CD4-positive, CD25-positive, alpha-beta regulatory T cell (primary cell): ENCODE measurements around the gene RUVBL2. TPM values are rescaled to one million over a fixed set of nuclear protein-coding genes. Genes with fewer than 3 reads are reported as not detected.
"Not testable (repeated sequence)": the region's sequence is repeated elsewhere in the genome, so short reads cannot be mapped to it uniquely, and the experiment has no call there.

Experiments used
- ATAC-seq, 2 donors: fragments of 150-1000 bp; cut with Tn5 transposase; one replicate each; pipeline ENCODE4 v1.10.0; 2021; ENCODE audit warnings: low read depth in 2 of 2, moderate number of reproducible peaks in 2 of 2, moderate library complexity in 1 of 2
- DNase-seq, 3 donors: peaks; one replicate each; pipeline versions ENCODE4 v3.0.0 to v3.0.0-alpha.2; 2012 to 2022; ENCODE audit warnings: mixed read lengths in 1 of 3
- H3K27ac ChIP-seq: one replicate; pipeline ENCODE4 v1.7.0; 2013; ENCODE audit warnings: mild to moderate bottlenecking, low read length; ENCODE audit not compliant: insufficient read depth, poor library complexity, severe bottlenecking
- H3K27me3 ChIP-seq: one replicate; pipeline ENCODE4 v1.7.0; 2013; ENCODE audit warnings: low read length; ENCODE audit not compliant: control insufficient read depth, insufficient read depth
- H3K36me3 ChIP-seq: one replicate; pipeline ENCODE4 v1.7.0; 2013; ENCODE audit warnings: mild to moderate bottlenecking, low read length, moderate library complexity; ENCODE audit not compliant: control insufficient read depth, insufficient read depth
- H3K4me1 ChIP-seq: 2 replicates; pipeline ENCODE4 v1.7.0; 2013; ENCODE audit warnings: mild to moderate bottlenecking, low read length; ENCODE audit not compliant: insufficient read depth, control insufficient read depth, poor library complexity, severe bottlenecking
- H3K4me3 ChIP-seq: one replicate; pipeline ENCODE4 v1.7.0; 2013; ENCODE audit warnings: low read depth, mild to moderate bottlenecking, low read length, moderate library complexity
- H3K9me3 ChIP-seq, 2 experiments: 1 replicate in 1 of 2; 2 replicates in 1 of 2; pipeline ENCODE4 v1.7.0; 2013; ENCODE audit warnings: low read length in 2 of 2, mild to moderate bottlenecking in 1 of 2, moderate library complexity in 1 of 2; ENCODE audit not compliant: control insufficient read depth in 2 of 2
- H3K27ac Mint-ChIP-seq, 3 donors: one replicate each; pipeline ENCODE4 v1.8.0; 2020 to 2022; ENCODE audit warnings: mild to moderate bottlenecking in 3 of 3, mixed read lengths in 3 of 3, moderate library complexity in 2 of 3
- H3K27me3 Mint-ChIP-seq: one replicate; pipeline ENCODE4 v1.8.0; 2022; ENCODE audit warnings: mild to moderate bottlenecking, mixed read lengths
- H3K36me3 Mint-ChIP-seq: one replicate; pipeline ENCODE4 v1.8.0; 2020; ENCODE audit warnings: mixed read lengths
- H3K4me1 Mint-ChIP-seq, 4 donors: one replicate each; pipeline ENCODE4 v1.8.0; 2020 to 2022; ENCODE audit warnings: mixed read lengths in 4 of 4, mild to moderate bottlenecking in 1 of 4
- H3K4me3 Mint-ChIP-seq, 4 donors: one replicate each; pipeline ENCODE4 v1.8.0; 2020 to 2022; ENCODE audit warnings: mild to moderate bottlenecking in 4 of 4, mixed read lengths in 4 of 4, moderate library complexity in 3 of 4
- H3K9me3 Mint-ChIP-seq, 7 donors: one replicate each; pipeline ENCODE4 v1.8.0; 2020 to 2022; ENCODE audit warnings: mixed read lengths in 7 of 7, mild to moderate bottlenecking in 3 of 7, moderate library complexity in 2 of 7
- polyA plus RNA-seq, 4 donors: library from polyadenylated mRNA; unstranded; fragments of 300-500 nt; fragmentation: Illumina TruSeq; gene quantifications; one replicate each; pipeline ENCODE4 v1.2.3, GENCODE V29; 2021
- total RNA-seq: library from RNA; stranded (reverse); gene quantifications from one replicate; pipeline ENCODE4 v1.2.3, GENCODE V29; 2022

The RUVBL2 gene
- total and polyA plus RNA-seq, 5 donors from 2014 or later = 18.5 to 60.2 (median 51.4) TPM

DNA sequence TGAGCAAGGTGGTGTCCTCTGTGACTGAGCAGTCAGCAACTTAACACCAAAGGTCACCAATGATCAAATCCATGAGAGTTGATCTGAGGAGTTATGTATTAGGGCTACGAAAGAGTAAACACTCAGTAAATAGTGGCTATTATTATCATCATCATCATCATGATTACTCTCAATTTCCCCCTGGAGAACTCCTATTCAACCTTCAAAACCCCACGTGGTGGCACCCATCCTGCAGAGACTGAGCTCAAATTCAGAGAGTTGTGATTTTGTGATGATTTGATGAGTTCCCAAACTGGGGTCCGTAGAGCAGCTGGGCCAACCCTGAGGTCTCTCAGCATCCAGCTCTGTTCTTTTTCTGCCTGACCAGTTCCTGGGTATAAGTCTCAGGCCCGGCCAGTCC is 56.1 kb downstream of the RUVBL2 start:
- H3K9me3 Mint-ChIP-seq, ATAC-seq, H3K27ac Mint-ChIP-seq, DNase-seq, H3K27me3 ChIP-seq, H3K4me1 Mint-ChIP-seq, H3K4me3 Mint-ChIP-seq, H3K4me3 ChIP-seq, H3K9me3 ChIP-seq, H3K4me1 ChIP-seq, H3K36me3 ChIP-seq, H3K27ac ChIP-seq, H3K27me3 Mint-ChIP-seq, H3K36me3 Mint-ChIP-seq: not testable (repeated sequence)

DNA sequence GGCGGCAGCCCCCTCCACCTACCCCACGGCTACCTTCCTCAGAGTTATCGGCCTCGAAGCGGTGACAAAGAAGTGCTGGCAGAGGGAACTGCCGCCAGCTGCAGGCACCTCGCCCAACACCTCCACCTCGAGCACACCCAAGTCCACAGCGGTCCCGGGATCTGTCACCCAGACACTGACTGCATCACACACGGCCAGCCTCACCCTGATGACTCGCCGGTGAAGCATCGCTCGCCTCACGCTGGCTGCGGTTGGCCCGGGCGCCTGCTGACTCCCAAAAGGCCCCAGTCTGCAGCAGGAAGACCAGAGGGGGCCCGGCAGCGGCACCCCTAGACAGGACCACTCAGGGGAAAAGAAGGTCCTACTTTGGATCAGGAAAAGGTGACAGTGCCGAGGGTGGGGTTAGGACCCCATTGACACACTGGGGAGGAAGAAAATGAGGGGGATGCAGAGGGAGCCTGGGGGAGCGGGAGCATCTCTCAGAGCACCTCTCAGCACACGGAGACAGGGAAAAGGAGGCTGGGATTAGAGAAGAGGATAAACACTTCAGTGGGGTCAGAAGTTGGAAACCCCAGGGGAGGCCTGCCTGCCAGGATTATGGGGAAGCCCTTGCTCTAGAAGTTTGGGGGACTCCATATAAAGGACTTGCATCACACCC is 56.8 kb downstream of the RUVBL2 start:
- not testable (repeated sequence) for H3K4me1 ChIP-seq, H3K9me3 Mint-ChIP-seq, H3K27ac ChIP-seq, H3K27ac Mint-ChIP-seq, ATAC-seq, H3K4me3 Mint-ChIP-seq, H3K27me3 ChIP-seq, H3K36me3 Mint-ChIP-seq, H3K27me3 Mint-ChIP-seq, H3K4me3 ChIP-seq, H3K36me3 ChIP-seq, DNase-seq, H3K4me1 Mint-ChIP-seq, H3K9me3 ChIP-seq

DNA sequence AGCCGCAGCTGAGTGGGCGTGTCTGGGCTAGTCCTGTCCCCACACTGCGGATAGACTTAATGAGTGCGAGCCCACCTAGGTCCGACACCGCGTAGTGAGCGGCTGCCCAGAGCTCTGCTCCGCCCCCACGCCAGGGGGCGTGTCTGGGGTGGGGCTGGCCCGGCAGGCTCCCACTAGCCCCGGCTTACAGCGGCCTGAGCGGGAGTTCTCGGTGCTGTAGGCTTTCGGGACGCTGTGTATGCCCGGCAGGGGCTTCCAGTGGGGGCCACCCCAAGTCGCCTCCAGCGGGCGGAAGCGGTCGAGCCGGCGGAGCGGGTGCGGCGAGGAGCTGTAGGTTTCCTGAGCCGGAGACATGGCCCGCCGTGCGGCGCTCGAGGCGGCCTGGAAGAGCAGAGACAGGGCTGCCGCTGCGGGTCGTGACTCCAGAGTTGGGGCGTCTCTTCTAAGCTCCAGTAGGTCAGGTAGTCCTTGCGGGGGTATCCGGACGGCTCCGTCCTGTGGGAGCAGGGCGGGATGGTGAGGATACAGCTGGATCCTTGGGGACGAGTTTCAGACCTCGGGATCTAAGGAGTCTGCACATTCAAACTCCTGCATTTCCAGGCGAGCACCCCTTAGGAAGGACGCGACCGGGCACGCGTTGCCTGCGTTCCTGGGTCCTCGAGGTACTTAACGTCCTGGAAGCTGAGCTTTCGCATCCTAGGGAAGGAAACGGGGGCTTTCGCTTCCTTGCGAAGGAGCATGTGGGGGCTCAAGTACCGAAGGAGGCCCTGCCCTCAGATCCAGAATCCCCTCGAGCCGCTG is 62.6 kb downstream of the RUVBL2 start:
- Mint-ChIP-seq H3K9me3 (peaks cover 0 to 5% (median 0%) of the 10 kb centered on the region in 7 donors), H3K4me3 (peak overlapping the region; percentile 82 to 88 (median 86)), H3K4me1 (peaks cover 0 to 23% (median 10%) of the 10 kb centered on the region in 4 donors), H3K27ac (no peak overlapping the region), H3K36me3 (no peaks in the 10 kb centered on the region), H3K27me3 (peaks cover 56% of the 10 kb centered on the region)
- H3K27ac ChIP-seq = no peak overlapping the region
- H3K36me3 ChIP-seq = no peaks in the 10 kb centered on the region
- H3K9me3 ChIP-seq = no peaks in the 10 kb centered on the region
- peak; percentile 45 to 58 (median 47) for DNase-seq
- peaks cover 25% of the 10 kb centered on the region for H3K4me1 ChIP-seq
- peak; percentile 63 to 66 for ATAC-seq
- H3K27me3 ChIP-seq = peaks cover 3% of the 10 kb centered on the region
- peak overlapping the region; percentile 32 for H3K4me3 ChIP-seq

DNA sequence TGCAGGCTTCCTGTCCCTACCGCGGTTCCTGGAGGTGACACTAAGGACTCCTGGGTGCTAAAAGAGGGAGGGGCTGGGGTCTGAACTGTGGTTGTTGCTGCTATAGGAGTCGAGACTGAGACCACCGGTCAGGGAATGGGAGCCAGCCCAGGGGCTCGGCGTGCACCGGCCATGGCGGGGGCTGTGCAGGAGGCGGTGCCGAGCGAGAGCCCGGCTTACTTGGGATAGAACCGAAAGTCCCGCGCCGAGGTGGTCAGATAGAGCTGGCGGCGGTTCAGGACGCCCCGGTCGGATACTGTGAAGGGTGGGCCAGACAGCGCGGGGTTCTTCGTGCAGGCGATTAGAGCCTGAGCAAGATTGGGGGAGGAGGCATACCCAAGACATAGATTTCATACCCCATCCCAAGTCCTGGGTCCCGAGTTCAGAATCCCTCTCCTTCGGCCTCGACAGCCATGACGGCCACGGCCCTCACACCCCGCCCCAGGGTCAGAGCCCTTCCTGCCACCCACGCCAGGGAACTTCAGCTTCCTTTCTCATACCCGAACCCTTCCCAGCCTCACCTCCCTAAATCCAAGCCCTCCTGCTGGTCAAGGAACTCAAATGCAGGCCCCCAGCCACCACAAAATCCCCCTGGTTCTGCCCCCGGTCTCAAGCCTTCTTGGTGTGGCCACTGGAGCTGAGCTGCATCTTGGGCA is 63.4 kb downstream of the RUVBL2 start:
- ATAC-seq, DNase-seq, H3K9me3 Mint-ChIP-seq, H3K36me3 Mint-ChIP-seq, H3K27ac ChIP-seq, H3K9me3 ChIP-seq, H3K27me3 ChIP-seq, H3K36me3 ChIP-seq: not testable (repeated sequence)
- Mint-ChIP-seq H3K27ac (peak overlapping the region in 1 of 3 donors; percentile 28), H3K27me3 (peaks cover 63% of the 10 kb centered on the region), H3K4me3 (peak overlapping the region; percentile 82 to 88 (median 86)), H3K4me1 (peaks cover 0 to 23% (median 10%) of the 10 kb centered on the region in 4 donors)
- Histone ChIP-seq H3K4me3 (peak overlapping the region; percentile 32), H3K4me1 (peaks cover 25% of the 10 kb centered on the region)

DNA sequence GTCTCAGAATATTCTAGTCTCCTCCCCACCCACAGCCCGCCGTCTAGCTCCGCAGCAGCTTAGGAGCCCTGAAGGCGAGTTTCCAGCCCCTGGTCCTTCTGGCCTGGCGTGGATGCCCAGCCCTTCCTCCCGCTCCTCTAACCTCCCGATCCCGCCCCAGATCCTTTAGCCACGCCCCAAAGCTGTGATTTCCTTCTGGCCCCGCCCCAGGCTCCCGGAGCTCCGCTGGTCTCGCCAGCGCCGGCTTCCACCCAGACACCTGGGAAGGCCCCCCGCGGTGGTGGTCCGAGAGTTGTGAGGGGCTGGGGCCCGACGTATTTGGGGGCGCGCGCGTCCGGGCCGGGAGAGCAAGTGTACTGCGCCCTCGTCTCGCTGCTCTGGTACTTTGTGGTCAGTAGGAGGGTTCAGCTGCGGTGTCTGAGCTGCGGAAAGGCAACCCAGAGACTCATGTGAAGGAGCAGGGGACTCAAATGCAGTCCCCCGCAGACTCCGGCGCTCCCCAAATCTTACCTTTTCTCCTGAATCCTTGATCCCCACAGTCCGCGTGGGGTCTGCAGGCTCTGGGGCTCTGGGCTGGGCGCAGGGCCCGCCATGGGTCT is 64.0 kb downstream of the RUVBL2 start, which contains the start of gene CGB7:
CGB7 (minus strand) TSS at position 114 of the 599 bp plus-strand sequence. CDS start 2,374 bp downstream, outside the sequence.
- DNase-seq (peak in 2 of 3 donors; percentile 19 to 38), ATAC-seq (peak; percentile 16 to 28)
- Histone ChIP-seq H3K27me3 (peaks cover 3% of the 10 kb centered on the region), H3K36me3 (no peaks in the 10 kb centered on the region), H3K9me3 (no peaks in the 10 kb centered on the region), H3K27ac (no peak within 1 kb of the TSS), H3K4me1 (peaks cover 25% of the 10 kb centered on the region), H3K4me3 (peak within 1 kb of the TSS; percentile 32)
- Mint-ChIP-seq H3K4me3 (peak within 1 kb of the TSS; percentile 82 to 88 (median 86)), H3K27me3 (peaks cover 70% of the 10 kb centered on the region), H3K36me3 (no peaks in the 10 kb centered on the region), H3K4me1 (peaks cover 0 to 23% (median 10%) of the 10 kb centered on the region in 4 donors), H3K9me3 (peaks cover 0 to 5% (median 0%) of the 10 kb centered on the region in 7 donors), H3K27ac (peak within 1 kb of the TSS in 1 of 3 donors; percentile 28)

DNA sequence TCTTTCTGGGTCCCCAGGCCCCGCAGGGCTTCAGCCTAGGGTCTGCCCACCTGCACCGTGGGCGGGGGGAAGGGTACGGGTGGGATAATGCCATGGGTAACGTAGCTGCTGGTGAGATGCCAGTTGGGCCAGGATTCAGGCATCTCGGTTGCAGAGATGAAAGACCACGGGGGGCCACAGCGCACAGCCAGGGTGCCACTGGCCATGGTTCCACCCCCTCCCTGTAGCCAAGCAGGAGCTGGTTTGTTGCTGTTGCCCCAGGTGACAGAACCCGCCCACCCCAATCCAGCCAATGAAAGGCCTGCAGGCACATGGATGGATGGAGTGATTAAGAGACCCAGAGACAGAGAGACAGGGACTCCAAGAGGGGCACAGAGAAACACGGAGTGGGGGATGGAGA is 64.9 kb downstream of the RUVBL2 start:
- no peaks in the 10 kb centered on the region for H3K9me3 ChIP-seq
- ATAC-seq (no peak), DNase-seq (no peak)
- no peaks in the 10 kb centered on the region for H3K36me3 Mint-ChIP-seq
- H3K27ac ChIP-seq = no peak overlapping the region
- H3K27ac Mint-ChIP-seq = no peak overlapping the region
- peaks cover 0 to 23% (median 10%) of the 10 kb centered on the region in 4 donors for H3K4me1 Mint-ChIP-seq
- peaks cover 0 to 5% (median 0%) of the 10 kb centered on the region in 7 donors for H3K9me3 Mint-ChIP-seq
- peaks cover 3% of the 10 kb centered on the region for H3K27me3 ChIP-seq
- H3K27me3 Mint-ChIP-seq = peaks cover 78% of the 10 kb centered on the region
- no peaks in the 10 kb centered on the region for H3K36me3 ChIP-seq
- peaks cover 25% of the 10 kb centered on the region for H3K4me1 ChIP-seq
- no peak overlapping the region for H3K4me3 ChIP-seq
- no peak overlapping the region for H3K4me3 Mint-ChIP-seq

DNA sequence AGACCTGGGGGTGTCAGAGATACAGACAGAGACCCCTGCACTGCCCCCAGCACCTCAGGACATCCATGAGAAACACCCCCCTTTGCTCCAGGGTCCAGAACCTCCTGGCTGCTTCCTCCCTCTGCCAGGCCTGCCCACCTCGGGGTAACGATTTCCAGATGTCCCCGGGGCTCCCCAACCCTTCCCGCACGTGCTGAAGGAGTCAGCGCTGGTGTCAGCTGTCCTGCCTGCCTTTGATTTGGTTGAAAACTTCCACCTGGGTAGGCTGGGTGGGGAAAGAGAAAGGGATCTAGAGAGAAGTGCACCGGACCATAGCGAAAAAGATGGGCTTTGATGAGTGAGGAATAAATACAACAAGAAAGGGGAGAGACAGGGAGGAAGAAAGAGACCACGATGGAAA is 65.4 kb downstream of the RUVBL2 start:
- peaks cover 0 to 22% (median 10%) of the 10 kb centered on the region in 4 donors for H3K4me1 Mint-ChIP-seq

More for the DNA sequence above, 65.4 kb downstream of the RUVBL2 start:
- no peaks in the 10 kb centered on the region for H3K9me3 ChIP-seq
- H3K4me1 ChIP-seq = peaks cover 25% of the 10 kb centered on the region
- no peak for ATAC-seq
- H3K27me3 Mint-ChIP-seq = peaks cover 83% of the 10 kb centered on the region
- peak overlapping the region in 2 of 4 donors; percentile 1 to 36 for H3K4me3 Mint-ChIP-seq
- no peak overlapping the region for H3K27ac ChIP-seq
- no peak overlapping the region for H3K4me3 ChIP-seq
- DNase-seq = no peak
- peaks cover 3% of the 10 kb centered on the region for H3K27me3 ChIP-seq
- H3K36me3 ChIP-seq = no peaks in the 10 kb centered on the region
- H3K9me3 Mint-ChIP-seq = peaks cover 0 to 5% (median 0%) of the 10 kb centered on the region in 7 donors
- H3K27ac Mint-ChIP-seq = no peak overlapping the region
- no peaks in the 10 kb centered on the region for H3K36me3 Mint-ChIP-seq
